Urinary bladder (tissue), 4 donors: ENCODE data around the gene MAPK8. TPM values are rescaled to one million over a fixed set of nuclear protein-coding genes. Genes with fewer than 3 reads are reported as not detected.
"Not testable (repeated sequence)": the region's sequence is repeated elsewhere in the genome, so short reads cannot be mapped to it uniquely, and the experiment has no call there.

ENCODE experiments used
- DNase-seq: peaks from one replicate; pipeline ENCODE4 v3.0.0-alpha.2; 2015; ENCODE audit errors: extremely low spot score
- H3K27ac ChIP-seq: one replicate; pipeline ENCODE4 v1.5.1; 2013; ENCODE audit warnings: low read depth, mild to moderate bottlenecking, moderate library complexity
- H3K36me3 ChIP-seq: one replicate; pipeline ENCODE4 v1.6.1; 2013; ENCODE audit warnings: mild to moderate bottlenecking, moderate library complexity; ENCODE audit not compliant: insufficient read depth
- H3K4me1 ChIP-seq: one replicate; pipeline ENCODE4 v1.6.1; 2013; ENCODE audit warnings: mild to moderate bottlenecking, moderate library complexity; ENCODE audit not compliant: insufficient read depth
- H3K4me3 ChIP-seq: one replicate; pipeline ENCODE4 v1.5.1; 2013; ENCODE audit warnings: low read depth, low read length
- WGBS: extraction: QIAGEN DNeasy Blood & Tissue Kit; methylation state at CpG from one replicate; pipeline ENCODE4 v1.1.7; 2013; 5-methylcytosine and 5-hydroxymethylcytosine counted together
- polyA plus RNA-seq: library from polyadenylated mRNA; stranded (reverse); fragments of 200-250 nt; gene quantifications from one replicate; pipeline ENCODE4 v1.2.3, GENCODE V29; 2013
- total RNA-seq: library from RNA; depleted of rRNA; stranded (reverse); fragments of >200 nt; gene quantifications from one replicate; pipeline ENCODE4 v1.2.3, GENCODE V29; 2014
- donor health status: healthy with polysubstance abuse.
- donor health status: healthy.

The MAPK8 gene
- total and polyA plus RNA-seq, 2 donors, result 23.1 to 151 TPM

DNA sequence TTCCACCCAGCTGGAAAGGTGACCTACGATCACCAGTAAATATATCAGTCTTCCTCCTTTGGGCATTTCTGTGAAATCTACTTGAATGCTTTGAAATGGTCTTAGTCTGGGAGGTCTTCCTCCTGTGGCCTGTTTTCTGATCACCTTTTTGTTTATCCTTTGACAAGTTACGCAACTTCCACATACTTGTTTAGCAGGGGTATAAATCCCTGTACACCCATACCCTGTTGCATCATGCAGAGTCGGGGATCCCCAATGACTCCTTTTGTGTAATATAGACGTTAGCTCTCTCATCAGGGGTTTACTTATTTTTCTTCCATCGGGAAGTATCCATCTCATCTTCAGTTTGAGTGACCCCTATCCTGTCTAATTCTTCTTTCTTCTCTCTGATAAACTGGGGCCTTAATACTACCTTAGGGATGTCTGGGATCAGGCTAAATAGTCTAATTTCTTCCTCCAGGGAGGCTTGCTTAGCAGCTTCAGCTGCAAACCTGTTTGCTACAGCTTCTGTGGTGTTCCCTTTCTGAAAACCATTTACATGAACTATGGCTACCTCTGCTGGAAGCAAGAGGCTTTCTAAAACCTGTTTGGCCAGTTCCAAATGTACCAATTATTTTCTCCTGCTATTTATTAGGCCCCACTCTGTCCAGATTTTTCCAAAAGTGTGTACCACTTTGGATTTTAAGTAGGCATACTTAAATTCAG lies 25.8 kb downstream of the MAPK8 start:
- no peaks in the 10 kb centered on the region for H3K4me1 ChIP-seq
- no peak for DNase-seq
- H3K4me3 ChIP-seq, result no peak overlapping the region
- WGBS, result 99% methylated on average over 5 of the region's 5 CpGs
- no peaks in the 10 kb centered on the region for H3K36me3 ChIP-seq
- H3K27ac ChIP-seq, result no peak overlapping the region

DNA sequence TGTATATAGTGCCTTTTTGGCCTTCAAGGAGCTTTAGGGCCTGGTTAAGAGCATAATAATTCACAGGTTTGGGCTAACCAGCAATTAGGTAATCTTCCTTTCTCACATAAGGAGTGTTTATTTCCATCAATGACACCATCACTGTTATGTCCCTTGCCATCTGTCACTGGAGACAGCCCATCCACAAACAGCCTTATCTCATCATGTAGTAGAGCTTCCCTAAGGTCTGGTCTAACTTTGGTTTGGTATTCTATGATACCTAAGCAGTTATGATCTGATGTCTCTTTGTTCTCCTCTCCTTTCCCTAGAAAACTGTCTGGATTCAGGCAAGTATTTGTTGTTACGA lies 26.4 kb downstream of the MAPK8 start:
- Histone ChIP-seq H3K27ac (no peak overlapping the region), H3K4me1 (no peaks in the 10 kb centered on the region)

DNA sequence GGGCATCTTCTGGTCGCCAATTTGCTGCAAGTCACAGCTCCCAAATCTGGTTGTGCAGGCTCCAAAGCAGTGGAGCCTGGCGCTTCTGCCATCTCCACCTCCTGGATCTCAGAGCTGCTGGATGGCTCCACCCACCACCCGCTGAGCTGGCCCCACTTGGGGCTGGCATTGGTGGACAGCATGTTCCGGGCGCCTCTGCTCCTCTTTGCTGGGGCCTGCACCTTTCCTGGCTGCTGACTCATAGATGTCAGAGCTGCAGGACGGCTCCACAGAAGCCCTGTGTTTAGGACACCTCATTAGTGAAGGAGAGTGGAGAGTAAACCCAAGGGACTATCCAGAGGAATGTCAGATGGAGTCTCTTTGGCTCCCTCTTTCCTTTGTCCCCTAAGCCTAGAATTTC lies 27.4 kb downstream of the MAPK8 start:
- no peak for DNase-seq
- no peak overlapping the region for H3K27ac ChIP-seq
- 77% methylated on average over 6 of the region's 6 CpGs for WGBS
- H3K4me3 ChIP-seq, result no peak overlapping the region
- no peaks in the 10 kb centered on the region for H3K36me3 ChIP-seq
- H3K4me1 ChIP-seq, result no peaks in the 10 kb centered on the region

More for the DNA sequence above, 26.4 kb downstream of the MAPK8 start:
- DNase-seq, result no peak
- WGBS, result 97% methylated on average over 1 of the region's 1 CpG
- no peak overlapping the region for H3K4me3 ChIP-seq
- no peaks in the 10 kb centered on the region for H3K36me3 ChIP-seq

DNA sequence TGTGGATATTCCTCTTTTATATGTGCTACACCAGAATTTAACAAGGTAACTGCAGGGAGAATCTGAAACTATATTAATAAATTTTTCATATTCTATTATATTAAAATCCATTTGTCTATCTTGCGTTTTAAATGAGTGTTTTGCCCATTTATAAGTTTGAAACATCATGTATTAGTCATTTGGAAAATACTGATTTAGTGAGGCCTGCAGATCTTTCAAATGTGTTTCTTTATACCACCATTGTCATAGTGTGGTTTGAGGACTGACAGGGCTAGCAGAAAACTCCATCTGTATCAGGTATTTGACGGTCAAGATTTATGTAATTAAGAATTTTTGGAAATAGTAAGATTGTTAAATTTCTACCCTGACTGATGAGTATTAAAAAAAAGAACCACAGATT lies 29.3 kb downstream of the MAPK8 start:
- WGBS, result 99% methylated on average over 2 of the region's 2 CpGs
- no peak overlapping the region for H3K4me3 ChIP-seq
- no peaks in the 10 kb centered on the region for H3K4me1 ChIP-seq
- no peak for DNase-seq
- no peaks in the 10 kb centered on the region for H3K36me3 ChIP-seq
- no peak overlapping the region for H3K27ac ChIP-seq

DNA sequence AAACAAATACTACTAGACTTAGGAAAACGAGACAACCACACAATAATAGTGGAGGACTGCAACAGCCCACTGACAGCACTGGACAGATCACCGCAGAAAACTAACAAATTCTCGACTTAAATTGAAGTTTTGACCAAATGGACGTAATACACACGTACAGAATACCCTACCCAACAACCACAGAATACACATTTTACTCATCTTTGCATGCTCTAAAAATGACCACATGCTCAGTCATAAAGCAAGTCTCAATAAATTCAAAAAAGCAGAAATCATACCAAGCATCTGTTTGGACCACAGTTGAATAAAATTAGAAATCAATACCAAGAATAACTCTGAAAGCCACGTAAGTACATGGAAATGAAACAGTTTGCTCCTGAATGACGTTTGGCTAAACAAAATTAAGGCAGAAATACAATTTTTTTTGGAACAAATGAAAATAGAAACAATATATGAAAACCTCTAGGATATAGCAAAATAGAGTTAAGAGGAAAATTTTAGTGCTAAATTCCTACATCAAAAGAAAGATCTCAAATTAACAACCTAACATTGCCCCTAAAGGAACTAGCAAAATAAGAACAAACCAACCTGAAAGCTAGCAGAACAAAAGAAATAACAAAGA lies 30.6 kb downstream of the MAPK8 start:
- no peaks in the 10 kb centered on the region for H3K4me1 ChIP-seq
- no peak for DNase-seq
- WGBS, result 94% methylated on average over 7 of the region's 7 CpGs
- no peak overlapping the region for H3K4me3 ChIP-seq
- no peak overlapping the region for H3K27ac ChIP-seq
- H3K36me3 ChIP-seq, result no peaks in the 10 kb centered on the region

DNA sequence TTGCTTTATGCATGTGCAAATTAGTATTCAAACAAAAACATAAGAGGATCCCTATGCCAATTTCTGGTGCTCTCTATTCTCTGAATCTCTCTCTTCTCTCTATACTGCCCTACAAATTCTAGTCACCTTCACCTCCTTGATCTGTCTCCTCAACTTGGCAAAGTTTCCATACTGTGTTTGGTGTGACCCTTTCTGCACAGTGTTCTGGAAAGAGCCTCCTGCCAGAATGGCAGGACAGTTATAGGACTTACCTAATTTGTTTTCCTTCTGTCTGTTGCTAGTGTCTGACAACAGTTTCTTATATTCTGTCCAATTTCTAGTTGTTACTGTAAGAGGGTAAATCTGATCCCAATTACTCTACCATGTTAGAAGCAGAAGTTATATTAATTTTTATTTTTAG lies 34.3 kb downstream of the MAPK8 start:
- H3K4me1 ChIP-seq, result no peaks in the 10 kb centered on the region
- DNase-seq, result no peak
- no peak overlapping the region for H3K27ac ChIP-seq
- no peak overlapping the region for H3K4me3 ChIP-seq
- H3K36me3 ChIP-seq, result no peaks in the 10 kb centered on the region

DNA sequence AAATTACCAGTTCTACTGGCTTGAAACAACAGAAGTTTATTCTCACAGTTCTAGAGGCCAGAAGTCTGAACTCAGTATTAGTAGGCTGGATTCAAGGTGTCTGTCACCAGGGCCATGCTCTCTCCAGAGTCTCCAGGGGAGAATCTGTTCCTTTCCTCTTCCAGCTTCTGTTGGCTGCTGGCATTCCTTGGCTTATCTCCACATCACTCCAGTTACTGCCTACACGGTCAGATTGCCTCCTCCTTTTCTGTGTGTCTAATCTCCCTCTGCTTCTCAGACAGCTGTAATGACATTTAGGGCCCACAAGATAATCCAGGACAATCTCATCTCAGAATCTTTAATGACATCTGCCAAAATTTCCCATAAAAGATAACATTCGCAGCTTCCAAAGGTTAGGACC lies 36.6 kb downstream of the MAPK8 start:
- Histone ChIP-seq H3K4me1 (no peaks in the 10 kb centered on the region), H3K27ac (no peak overlapping the region), H3K4me3 (no peak overlapping the region), H3K36me3 (no peaks in the 10 kb centered on the region)
- WGBS, result 69% methylated on average over 2 of the region's 2 CpGs
- DNase-seq, result no peak

DNA sequence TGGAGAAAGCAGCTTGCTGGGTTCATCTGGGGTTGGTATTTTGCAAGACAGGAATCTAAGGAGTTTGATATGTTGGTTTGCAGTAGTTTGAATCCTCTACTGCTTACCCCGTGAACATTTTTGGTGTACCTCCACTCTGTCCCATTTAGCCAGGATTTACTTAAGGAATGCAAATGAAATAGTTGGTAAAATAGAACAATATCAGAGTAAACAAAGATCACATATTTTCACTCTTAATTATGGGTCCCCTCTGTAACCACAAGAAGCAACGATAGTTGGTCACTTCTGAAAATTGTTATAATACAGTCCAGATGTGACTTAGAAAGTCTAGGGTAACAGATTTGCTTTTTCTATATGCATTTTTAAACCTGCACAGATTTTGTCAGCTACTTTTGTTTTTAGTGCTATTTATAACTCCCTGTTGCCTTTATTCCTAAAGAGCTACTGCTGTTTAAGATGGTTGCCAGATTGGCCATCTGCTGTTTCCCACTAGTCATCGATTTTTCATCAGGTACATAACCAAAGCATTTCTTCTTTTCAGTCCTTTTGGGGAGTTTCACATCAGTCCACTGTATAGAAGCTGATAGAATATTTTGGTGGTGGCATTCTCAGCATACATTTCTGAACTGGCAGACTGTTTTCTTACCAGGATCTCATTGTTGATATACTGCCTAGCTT lies 37.6 kb downstream of the MAPK8 start:
- Histone ChIP-seq H3K36me3 (no peaks in the 10 kb centered on the region), H3K27ac (no peak overlapping the region), H3K4me3 (no peak overlapping the region), H3K4me1 (no peaks in the 10 kb centered on the region)
- 82% methylated on average over 3 of the region's 3 CpGs for WGBS
- no peak for DNase-seq

DNA sequence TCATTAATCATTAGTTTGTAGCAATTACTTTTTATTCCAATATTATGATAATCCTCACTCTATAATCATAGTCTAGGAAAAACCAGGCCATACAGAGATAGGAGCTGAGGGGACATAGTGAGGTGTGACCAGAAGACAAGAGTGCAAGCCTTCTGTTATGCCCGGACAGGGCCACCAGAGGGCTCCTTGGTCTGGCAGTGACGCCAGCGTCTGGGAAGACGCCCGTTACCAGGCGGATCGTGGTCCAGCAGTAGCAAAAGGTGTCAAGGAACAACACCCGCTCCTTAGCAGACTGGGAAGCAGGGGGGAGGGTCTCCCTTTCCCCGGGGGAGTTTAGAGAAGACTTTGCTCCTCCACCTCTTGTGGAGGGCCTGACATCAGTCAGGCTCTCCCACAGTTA lies 39.8 kb downstream of the MAPK8 start:
- not testable (repeated sequence) for H3K27ac ChIP-seq, DNase-seq, H3K36me3 ChIP-seq, H3K4me1 ChIP-seq, H3K4me3 ChIP-seq
- WGBS, result 96% methylated on average over 9 of the region's 9 CpGs

DNA sequence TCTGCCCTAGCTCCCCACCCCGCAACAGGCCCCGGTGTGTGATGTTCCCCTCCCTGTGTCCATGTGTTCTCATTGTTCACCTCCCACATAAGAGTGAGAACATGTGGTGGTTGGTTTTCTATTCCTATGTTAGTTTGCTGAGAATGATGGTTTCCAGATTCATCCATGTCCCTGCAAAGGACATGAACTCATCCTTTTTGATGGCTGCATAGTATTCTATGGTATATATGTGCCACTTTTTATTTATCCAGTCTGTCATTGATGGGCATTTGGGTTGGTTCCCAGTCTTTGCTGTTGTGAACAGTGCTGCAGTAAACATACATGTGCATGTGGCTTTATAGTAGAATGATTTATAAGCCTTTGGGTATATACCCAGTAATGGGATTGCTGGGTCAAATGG lies 41.1 kb downstream of the MAPK8 start:
- DNase-seq, H3K36me3 ChIP-seq, H3K4me1 ChIP-seq, H3K27ac ChIP-seq, H3K4me3 ChIP-seq: not testable (repeated sequence)
- WGBS, result 98% methylated on average over 2 of the region's 2 CpGs

DNA sequence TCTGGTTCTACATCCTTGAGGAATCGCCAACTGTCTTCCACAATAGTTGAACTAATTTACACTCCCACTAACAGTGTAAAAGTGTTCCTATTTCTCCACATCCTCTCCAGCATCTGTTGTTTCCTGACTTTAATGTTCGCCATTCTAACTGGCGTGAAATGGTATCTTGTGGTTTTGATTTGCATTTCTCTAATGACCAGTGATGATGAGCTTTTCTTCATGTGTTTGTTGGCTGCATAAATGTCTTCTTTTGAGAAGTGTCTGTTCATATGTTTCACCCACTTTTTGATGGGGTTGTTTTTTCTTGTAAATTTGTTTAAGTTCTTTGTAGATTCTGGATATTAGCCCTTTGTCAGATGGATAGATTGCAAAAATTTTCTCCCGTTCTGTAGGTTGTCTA lies 41.5 kb downstream of the MAPK8 start:
- not testable (repeated sequence) for H3K4me3 ChIP-seq, H3K4me1 ChIP-seq, DNase-seq, H3K27ac ChIP-seq, H3K36me3 ChIP-seq
- over 99% methylated on average over 4 of the region's 4 CpGs for WGBS

DNA sequence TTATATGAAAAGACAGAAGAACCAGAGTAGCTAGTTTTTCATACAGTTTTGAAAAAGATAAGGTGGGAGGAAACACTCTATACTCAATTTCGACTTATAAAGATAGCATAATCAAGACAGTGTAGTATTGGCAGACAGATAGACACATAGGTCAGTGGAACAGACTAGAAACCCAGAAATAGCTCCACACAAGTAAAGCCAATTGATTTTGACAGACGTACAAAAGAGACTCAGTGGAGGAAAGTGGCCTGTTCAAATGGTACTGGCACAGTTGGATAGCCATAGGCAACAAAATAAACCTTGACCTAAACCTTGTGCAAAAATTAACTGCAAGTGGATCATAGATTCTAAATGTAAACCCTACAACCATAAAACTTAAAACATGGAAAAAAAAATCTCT lies 46.8 kb downstream of the MAPK8 start:
- Histone ChIP-seq H3K36me3 (no peaks in the 10 kb centered on the region), H3K4me3 (no peak overlapping the region), H3K4me1 (no peaks in the 10 kb centered on the region), H3K27ac (no peak overlapping the region)
- DNase-seq, result no peak
- 90% methylated on average over 2 of the region's 2 CpGs for WGBS

DNA sequence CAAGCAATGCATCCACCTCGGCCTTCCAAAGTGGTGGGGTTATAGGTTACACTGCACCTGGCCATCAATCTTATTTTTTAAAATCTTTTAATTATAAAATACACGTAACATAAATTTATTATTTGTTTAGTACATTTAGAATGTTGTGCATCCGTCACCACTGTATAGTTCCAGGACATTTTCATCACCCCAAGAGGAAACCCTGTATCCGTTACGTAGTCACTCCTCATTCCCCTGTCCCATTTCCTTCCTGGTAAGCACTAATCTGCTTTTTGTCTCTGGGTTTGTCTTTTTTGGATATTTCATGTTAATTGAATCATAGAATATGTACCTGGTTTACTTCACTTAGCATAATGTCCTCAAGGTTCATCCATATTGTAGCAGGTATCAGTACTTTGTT lies 51.2 kb downstream of the MAPK8 start:
- WGBS, result 94% methylated on average over 5 of the region's 5 CpGs
- Histone ChIP-seq H3K4me3 (no peak overlapping the region), H3K4me1 (no peaks in the 10 kb centered on the region), H3K36me3 (no peaks in the 10 kb centered on the region), H3K27ac (no peak overlapping the region)
- DNase-seq, result no peak

DNA sequence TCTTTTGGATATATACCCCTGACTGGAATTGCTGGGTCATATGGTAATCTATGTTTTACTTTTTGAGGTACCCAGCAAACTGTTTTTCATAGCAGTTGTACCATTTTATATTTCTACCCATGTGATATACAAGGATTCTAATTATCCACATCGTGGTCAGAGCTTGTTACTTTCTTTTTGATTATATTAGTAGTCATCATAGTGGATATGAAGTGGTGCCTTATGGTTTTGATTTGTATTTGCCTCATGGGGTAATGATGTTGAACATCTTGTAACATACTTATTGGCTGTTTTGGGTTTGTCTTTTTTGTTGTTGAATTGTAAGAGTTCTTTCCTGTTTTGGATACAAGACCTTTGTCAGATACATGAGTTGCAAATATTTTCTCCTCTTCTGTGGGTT lies 51.7 kb downstream of the MAPK8 start:
- Histone ChIP-seq H3K4me1 (no peaks in the 10 kb centered on the region), H3K4me3 (no peak overlapping the region), H3K36me3 (no peaks in the 10 kb centered on the region), H3K27ac (no peak overlapping the region)
- WGBS, result 95% methylated on average over 1 of the region's 1 CpG
- DNase-seq, result no peak
